Measurements from ENCODE around the gene CARD19.

- no peak for TF ChIP-seq EP300 (IDR thresholded peaks at IDR 0.05)
- no peak for TF ChIP-seq CTCF (IDR thresholded peaks at IDR 0.05)
- TF ChIP-seq POLR2AphosphoS5 (IDR thresholded peaks at IDR 0.05), result no peak
These were observed 15.6 kb upstream of the CARD19 start for GRCh38 chr9:93080406-93080805.
